ENCODE results near the gene ELN.
"Not testable (repeated sequence)": the region's sequence is repeated elsewhere in the genome, so short reads cannot be mapped to it uniquely, and the experiment has no call there.

The ELN gene

GRCh38 chr7:74044366-74045350, 16.7 kb downstream of the ELN start:
- no peak for DNase-seq (ENCODE audit: low read depth)

GRCh38 chr7:74046581-74046980, 18.6 kb downstream of the ELN start:
- DNase-seq (ENCODE audit: low read depth): not testable (repeated sequence)

- DNase-seq (ENCODE audit: low read depth): no peak
These were observed 19.9 kb downstream of the ELN start for GRCh38 chr7:74047804-74048380.

DNA sequence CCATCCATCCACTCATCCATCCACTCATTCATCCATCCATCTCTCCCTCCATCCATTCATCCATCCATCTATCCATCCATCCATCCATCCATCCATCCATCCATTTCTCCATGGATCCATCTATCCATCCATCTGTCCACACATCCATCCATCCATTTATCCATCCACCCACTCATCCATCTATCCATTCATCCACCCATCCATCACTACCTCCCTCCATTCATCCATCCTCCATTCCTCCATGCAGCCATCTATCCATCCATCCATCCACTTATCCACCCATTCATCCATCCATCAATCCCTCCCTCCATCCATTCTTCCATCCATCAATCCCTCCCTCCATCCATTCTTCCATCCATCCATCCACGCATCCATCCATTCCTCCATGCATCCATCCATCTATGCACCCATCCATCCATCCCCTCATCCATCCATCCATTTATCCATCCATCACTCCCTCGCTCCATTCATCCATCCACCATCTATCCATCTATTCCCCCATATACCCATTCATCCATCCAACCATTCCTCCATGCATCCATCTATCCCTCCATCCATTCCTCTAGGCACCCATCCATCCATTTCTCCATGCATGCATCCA, 21.1 kb downstream of the ELN start:
- DNase-seq (ENCODE audit: low read depth): no peak

- no peak for DNase-seq (ENCODE audit: low read depth)
These were observed 22.2 kb downstream of the ELN start for GRCh38 chr7:74049997-74050798.

GRCh38 chr7:74051193-74051592, 23.2 kb downstream of the ELN start:
- no peak for DNase-seq (ENCODE audit: low read depth)

- DNase-seq (ENCODE audit: low read depth): no peak
These were observed 23.8 kb downstream of the ELN start for GRCh38 chr7:74051629-74052410.

DNA sequence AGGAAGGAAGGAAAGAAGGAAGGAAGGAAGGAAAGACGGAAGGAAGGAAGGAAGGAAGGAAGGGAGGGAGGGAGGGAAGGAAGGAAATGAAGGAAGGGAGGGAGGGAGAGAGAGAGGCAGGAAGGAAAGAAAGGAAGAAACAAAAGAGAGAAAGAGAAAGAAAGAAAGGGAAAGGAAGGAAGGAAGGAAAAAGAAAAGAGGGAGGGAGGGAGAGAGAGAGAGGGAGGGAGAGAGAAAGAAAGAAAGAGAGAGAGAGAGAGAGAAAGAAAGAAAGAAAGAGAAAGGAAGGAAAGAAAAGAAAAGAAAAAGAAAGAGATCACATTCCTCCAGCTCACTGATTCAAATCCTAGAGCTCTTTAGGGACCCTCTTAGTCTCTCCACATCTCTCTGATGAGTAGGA, 24.7 kb downstream of the ELN start:
- DNase-seq (ENCODE audit: low read depth): no peak

- no peak for DNase-seq (ENCODE audit: low read depth)
These were observed 25.7 kb downstream of the ELN start for GRCh38 chr7:74053589-74054186.

- no peak for DNase-seq (ENCODE audit: low read depth)
These were observed 28.3 kb downstream of the ELN start for GRCh38 chr7:74056096-74056915.

GRCh38 chr7:74057216-74057925, 29.4 kb downstream of the ELN start:
- no peak for DNase-seq (ENCODE audit: low read depth)

DNA sequence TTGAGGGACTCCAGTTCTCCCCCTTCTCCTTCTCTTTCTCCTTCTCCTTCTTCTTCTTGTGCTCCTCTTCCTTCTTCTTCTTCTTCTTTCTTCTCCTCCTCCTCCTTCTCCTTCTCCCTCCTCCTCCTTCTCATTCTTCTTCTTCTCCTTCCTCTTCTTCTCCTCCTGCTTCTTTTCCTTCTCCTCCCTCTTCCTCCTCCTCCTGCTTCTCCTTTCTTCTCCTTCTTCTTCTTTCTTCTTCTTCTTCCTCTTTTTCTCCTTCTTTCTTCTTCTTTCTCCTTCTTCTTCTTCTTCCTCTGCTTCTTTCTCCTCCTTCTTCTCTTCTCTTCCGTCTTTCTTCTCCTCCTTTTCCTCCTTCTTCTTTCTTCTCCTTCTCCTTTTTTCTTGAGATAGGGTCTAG, 30.0 kb downstream of the ELN start:
- DNase-seq (ENCODE audit: low read depth): no peak

DNA sequence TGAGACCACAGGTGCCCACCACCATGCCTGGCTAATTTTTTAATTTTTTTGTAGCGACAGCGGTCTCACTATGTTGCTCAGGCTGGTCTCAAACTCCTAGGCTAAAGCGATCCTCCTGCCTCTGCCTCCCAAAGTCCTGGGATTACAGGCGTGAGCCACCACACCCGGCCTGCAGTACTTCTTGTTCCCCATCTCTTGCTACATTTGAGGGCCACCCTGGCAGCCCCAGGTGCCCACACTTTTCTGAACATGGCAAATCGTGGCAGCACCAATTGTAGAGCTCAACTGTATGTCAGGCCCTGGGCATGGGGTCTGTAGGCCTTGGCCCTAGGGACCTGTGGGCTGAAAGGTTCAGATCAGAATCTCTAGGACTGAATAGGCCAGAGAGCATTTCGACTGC, 30.5 kb downstream of the ELN start:
- no peak for DNase-seq (ENCODE audit: low read depth)

DNA sequence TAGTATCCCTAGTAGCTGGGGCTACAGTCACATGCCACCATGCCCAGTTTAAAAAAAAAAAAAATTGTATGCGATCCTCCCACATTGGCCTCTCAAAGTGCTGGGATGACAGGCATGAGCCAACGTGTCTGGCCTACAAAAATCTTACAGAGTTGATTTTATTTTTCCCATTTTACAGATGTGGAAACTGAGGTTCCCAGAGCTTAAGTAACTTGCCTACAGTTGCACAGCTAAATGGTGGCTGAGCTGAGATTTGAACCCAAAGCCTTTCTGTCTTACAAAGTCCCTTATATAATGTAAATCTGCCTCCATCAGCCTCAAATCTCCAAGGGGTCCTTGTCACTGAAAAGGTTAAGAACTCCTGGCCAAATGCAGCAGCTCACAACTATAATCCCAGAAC, 31.1 kb downstream of the ELN start:
- DNase-seq (ENCODE audit: low read depth): no peak

GRCh38 chr7:74059681-74060588, 32.0 kb downstream of the ELN start:
- no peak for DNase-seq (ENCODE audit: low read depth)

GRCh38 chr7:74061840-74062539, 34.0 kb downstream of the ELN start:
- peak; percentile 61 for DNase-seq (ENCODE audit: low read depth)

DNA sequence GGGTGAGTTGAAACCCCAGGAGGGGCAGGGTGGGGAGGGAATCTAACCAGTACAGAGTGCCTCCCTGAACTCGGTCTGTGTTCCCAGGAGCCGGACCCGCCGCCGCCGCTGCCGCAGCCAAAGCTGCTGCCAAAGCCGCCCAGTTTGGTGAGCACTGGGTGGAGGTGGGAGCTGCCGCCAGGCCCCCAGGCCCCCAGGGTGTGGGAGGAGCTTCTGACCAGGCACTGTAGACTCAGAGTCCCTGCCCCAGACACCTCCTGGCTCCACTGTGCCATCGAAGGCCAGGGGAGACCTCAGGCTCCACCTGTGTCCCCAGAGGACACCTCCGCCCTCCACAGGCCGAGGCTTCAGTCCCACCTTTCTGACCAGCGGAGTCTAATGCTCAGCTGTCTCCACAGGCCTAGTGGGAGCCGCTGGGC, 35.3 kb downstream of the ELN start:
- no peak for DNase-seq (ENCODE audit: low read depth)

DNA sequence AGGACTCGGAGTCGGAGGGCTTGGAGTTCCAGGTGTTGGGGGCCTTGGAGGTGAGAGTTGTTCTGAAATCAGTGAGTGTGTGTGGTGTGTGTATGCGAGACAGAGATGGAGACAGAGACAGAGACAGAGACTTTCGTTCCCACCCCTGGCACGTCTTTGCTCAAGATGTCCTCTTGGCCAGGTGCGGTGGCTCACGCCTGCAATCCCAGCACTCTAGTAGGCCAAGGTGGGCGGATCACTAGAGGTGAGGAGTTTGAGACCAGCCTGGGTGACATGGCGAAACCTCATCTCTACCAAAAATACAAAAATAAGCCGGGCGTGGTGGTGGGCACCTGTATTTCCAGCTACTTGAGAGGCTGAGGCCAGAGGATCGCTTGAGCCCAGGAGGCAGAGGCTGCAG, 35.7 kb downstream of the ELN start:
- no peak for DNase-seq (ENCODE audit: low read depth)

Data from activated T-helper 9 cell treated with anti-CD3 and anti-CD28 coated beads, Interleukin-2, amount 50 U/mL, for 16 hours (primary cell).